D721Med (cell line): ENCODE data around the gene GPATCH1.

ENCODE experiments used
- DNase-seq: peaks from one replicate; pipeline ENCODE4 v3.0.0; 2011; ENCODE audit warnings: low spot score; ENCODE audit not compliant: insufficient read length
- FAIRE-seq: peaks from 2 replicates; lab custom pipeline; 2011; peaks lifted over from hg19 to GRCh38; lab: Jason Lieb, UNC
- TF ChIP-seq, protein P1 (sequence below): IDR thresholded peaks from 2 replicates; pipeline ENCODE4 v1.5.1; 2012; ENCODE audit warnings: mild to moderate bottlenecking, control low read depth; ENCODE audit not compliant: insufficient read depth; ENCODE audit errors: missing control alignments

GPATCH1 gene

DNA sequence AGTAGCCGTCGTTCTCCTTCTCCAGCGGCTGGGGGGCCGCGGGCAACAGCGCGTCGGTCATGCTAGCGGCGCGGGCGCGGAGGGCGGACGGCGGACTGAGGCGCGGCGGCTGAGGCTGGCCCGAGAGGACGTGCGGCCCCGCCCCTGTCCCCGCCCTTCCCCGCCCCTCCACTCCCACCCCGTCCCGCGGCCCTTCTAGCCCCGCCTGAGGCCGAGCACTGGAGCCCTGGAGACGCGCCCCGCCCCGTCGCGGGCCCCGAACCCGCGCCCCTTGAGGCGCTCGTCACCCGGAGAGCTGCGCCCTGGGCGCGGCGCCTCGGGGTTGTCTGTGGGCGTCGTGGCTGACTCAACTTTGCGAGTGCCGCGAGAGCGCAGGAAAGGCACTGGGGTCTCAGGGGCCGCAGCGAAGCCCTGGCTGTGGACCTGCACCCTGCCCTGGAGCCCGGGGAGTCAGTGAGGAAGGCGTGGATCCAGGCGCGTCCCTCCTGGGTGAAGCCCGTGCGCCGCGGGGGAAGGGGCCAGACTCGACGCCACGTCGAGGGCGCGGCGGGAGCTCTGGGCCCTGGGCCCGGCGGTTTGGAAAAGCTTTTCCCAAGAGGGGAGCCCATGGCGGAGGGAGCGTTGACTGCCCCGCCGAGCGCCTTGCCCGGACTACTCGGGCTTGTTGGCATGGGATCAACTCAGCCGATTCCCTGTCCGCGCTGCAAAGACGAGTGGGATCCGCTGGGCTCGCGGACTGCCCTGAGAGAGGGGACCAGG lies 16.0 kb upstream of the GPATCH1 start, which contains the start of gene RHPN2:
RHPN2 (minus strand) TSS at position 97 of the 759 bp plus-strand sequence; CDS start at position 61, 36 bp downstream.
- peak; percentile 76 for DNase-seq
- no peak for FAIRE-seq
- TF ChIP-seq, protein P1, sequence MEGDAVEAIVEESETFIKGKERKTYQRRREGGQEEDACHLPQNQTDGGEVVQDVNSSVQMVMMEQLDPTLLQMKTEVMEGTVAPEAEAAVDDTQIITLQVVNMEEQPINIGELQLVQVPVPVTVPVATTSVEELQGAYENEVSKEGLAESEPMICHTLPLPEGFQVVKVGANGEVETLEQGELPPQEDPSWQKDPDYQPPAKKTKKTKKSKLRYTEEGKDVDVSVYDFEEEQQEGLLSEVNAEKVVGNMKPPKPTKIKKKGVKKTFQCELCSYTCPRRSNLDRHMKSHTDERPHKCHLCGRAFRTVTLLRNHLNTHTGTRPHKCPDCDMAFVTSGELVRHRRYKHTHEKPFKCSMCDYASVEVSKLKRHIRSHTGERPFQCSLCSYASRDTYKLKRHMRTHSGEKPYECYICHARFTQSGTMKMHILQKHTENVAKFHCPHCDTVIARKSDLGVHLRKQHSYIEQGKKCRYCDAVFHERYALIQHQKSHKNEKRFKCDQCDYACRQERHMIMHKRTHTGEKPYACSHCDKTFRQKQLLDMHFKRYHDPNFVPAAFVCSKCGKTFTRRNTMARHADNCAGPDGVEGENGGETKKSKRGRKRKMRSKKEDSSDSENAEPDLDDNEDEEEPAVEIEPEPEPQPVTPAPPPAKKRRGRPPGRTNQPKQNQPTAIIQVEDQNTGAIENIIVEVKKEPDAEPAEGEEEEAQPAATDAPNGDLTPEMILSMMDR: no peak

GRCh38 chr19:33066543-33066942 lies 14.4 kb upstream of the GPATCH1 start:
- no peak for FAIRE-seq
- TF ChIP-seq, protein P1: no peak

GRCh38 chr19:33067121-33067520 lies 13.9 kb upstream of the GPATCH1 start:
- no peak for DNase-seq
- FAIRE-seq: no peak
- TF ChIP-seq, protein P1: no peak

More at GRCh38 chr19:33066543-33066942, 14.4 kb upstream of the GPATCH1 start:
- DNase-seq: no peak

- TF ChIP-seq, protein P1: no peak
- FAIRE-seq: no peak
- no peak for DNase-seq
These were observed 9.1 kb upstream of the GPATCH1 start for GRCh38 chr19:33071887-33072286.

GRCh38 chr19:33075519-33075918 lies 5.5 kb upstream of the GPATCH1 start:
- FAIRE-seq: no peak
- no peak for DNase-seq
- TF ChIP-seq, protein P1: no peak

DNA sequence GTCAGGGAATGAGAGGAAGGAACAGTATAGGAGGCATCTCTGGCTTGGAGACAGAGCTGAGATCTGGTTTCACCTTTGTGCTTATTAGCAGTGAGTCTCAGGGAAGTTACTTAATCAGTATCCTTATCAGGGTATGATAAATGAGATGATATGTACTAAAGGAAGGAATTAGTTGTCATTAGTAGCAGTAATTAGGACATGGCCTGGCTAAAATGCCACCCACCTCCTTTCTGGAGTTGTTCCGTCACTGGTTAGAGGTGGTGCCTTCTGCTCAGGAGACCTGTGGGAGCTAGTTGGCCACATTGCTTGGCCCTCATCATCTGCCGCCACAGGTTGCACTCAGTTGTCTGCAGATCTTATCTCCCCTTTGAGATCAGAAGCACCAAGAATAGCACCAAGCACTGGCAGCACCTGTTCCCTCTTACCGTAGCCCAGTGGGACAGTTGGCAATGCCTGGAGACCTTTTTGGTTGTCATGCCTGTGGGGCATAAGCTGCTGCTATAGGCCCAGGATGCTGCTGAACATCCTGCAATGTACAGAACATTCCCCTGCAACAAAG lies 4.7 kb downstream of the GPATCH1 start:
- DNase-seq (no peak), FAIRE-seq (no peak)
- TF ChIP-seq, protein P1: no peak

GRCh38 chr19:33086955-33087354 lies 6.0 kb downstream of the GPATCH1 start:
- no peak for DNase-seq
- TF ChIP-seq, protein P1: no peak
- FAIRE-seq: no peak
